DMS153 treated with DMSO at 0.1 percent for 48 hours (cell line): ENCODE measurements around the gene TAS2R41.

ENCODE experiments used
- DNase-seq: peaks from one replicate; lab custom pipeline; 2025; ENCODE audit not compliant: unreplicated experiment; lab: John Stamatoyannopoulos, UW

The TAS2R41 gene

GRCh38 chr7:143492799-143493739 is 15.4 kb downstream of the TAS2R41 start:
- DNase-seq = no peak

GRCh38 chr7:143493751-143494150 is 16.1 kb downstream of the TAS2R41 start:
- no peak for DNase-seq

- DNase-seq = no peak
Observed at GRCh38 chr7:143494622-143495021, 16.9 kb downstream of the TAS2R41 start.

- DNase-seq = no peak
Observed at GRCh38 chr7:143495851-143496250, 18.2 kb downstream of the TAS2R41 start.

GRCh38 chr7:143496263-143496662 is 18.6 kb downstream of the TAS2R41 start:
- DNase-seq = no peak

- no peak for DNase-seq
Observed at GRCh38 chr7:143497008-143497795, 19.5 kb downstream of the TAS2R41 start.

- no peak for DNase-seq
Observed at GRCh38 chr7:143499246-143499645, 21.6 kb downstream of the TAS2R41 start.

GRCh38 chr7:143499743-143500348 is 22.2 kb downstream of the TAS2R41 start:
- DNase-seq = no peak

GRCh38 chr7:143503261-143503660 is 25.6 kb downstream of the TAS2R41 start:
- DNase-seq = no peak

GRCh38 chr7:143504215-143504936 is 26.7 kb downstream of the TAS2R41 start:
- no peak for DNase-seq

GRCh38 chr7:143504937-143505297 is 27.2 kb downstream of the TAS2R41 start:
- no peak for DNase-seq

GRCh38 chr7:143505838-143506237 is 28.2 kb downstream of the TAS2R41 start:
- no peak for DNase-seq

GRCh38 chr7:143507094-143507518 is 29.4 kb downstream of the TAS2R41 start:
- no peak for DNase-seq

- no peak for DNase-seq
Observed at GRCh38 chr7:143507534-143508055, 29.9 kb downstream of the TAS2R41 start.

GRCh38 chr7:143510854-143511592 is 33.4 kb downstream of the TAS2R41 start:
- DNase-seq = no peak

GRCh38 chr7:143511593-143512047 is 33.9 kb downstream of the TAS2R41 start:
- DNase-seq = no peak

- no peak for DNase-seq
Observed at GRCh38 chr7:143512488-143513340, 35.0 kb downstream of the TAS2R41 start.

- no peak for DNase-seq
Observed at GRCh38 chr7:143514487-143514886, 36.8 kb downstream of the TAS2R41 start.
